H1 (cell line): ENCODE results near the gene DDX55. TPM values are rescaled to one million over a fixed set of nuclear protein-coding genes. Genes with fewer than 3 reads are reported as not detected.

Experiments
- CTCF ChIA-PET: fragments of 300-600 bp; sonication (Branson Sonifier 250); formaldehyde crosslinking; loops from one replicate; lab custom pipeline; 2021; ENCODE audit not compliant: partially characterized antibody; lab: Charles Lee
- POLR2A ChIA-PET: fragments of 300-600 bp; sonication (Branson Sonifier 250); formaldehyde crosslinking; loops from one replicate; lab custom pipeline; 2021; ENCODE audit warnings: inconsistent platforms; ENCODE audit not compliant: partially characterized antibody; lab: Charles Lee
- DNase-seq, 2 experiments: peaks; one replicate each; pipeline versions ENCODE4 v3.0.0 to v3.0.0-alpha.2; 2010 to 2022; ENCODE audit warnings: low spot score in 2 of 2, low read depth in 1 of 2, mixed read lengths in 1 of 2
- FAIRE-seq: peaks from 2 replicates; lab custom pipeline; 2011; peaks lifted over from hg19 to GRCh38; lab: Jason Lieb, UNC
- H2AFZ ChIP-seq: 2 replicates; pipeline ENCODE4 v1.8.1; 2012; ENCODE audit warnings: low read length, inconsistent platforms
- H2AK5ac ChIP-seq: 2 replicates; pipeline ENCODE4 v1.6.1; 2013; ENCODE audit warnings: low read depth, low read length
- H2BK120ac ChIP-seq: replicated peaks from 2 replicates; pipeline ENCODE3; 2013; ENCODE audit warnings: low read depth, low read length, inconsistent platforms
- H2BK12ac ChIP-seq: 2 replicates; pipeline ENCODE4 v1.6.1; 2013; ENCODE audit warnings: low read depth, low read length
- H2BK15ac ChIP-seq: 2 replicates; pipeline ENCODE4 v1.6.1; 2013; ENCODE audit warnings: low read length
- H2BK20ac ChIP-seq: 2 replicates; pipeline ENCODE4 v1.6.1; 2013; ENCODE audit warnings: low read length
- H2BK5ac ChIP-seq: 2 replicates; pipeline ENCODE4 v1.6.1; 2013; ENCODE audit warnings: low read depth, low read length
- H3K14ac ChIP-seq: 2 replicates; pipeline ENCODE4 v1.6.1; 2013; ENCODE audit warnings: inconsistent platforms; ENCODE audit not compliant: insufficient read length
- H3K18ac ChIP-seq: 2 replicates; pipeline ENCODE4 v1.6.1; 2013; ENCODE audit warnings: low read length; ENCODE audit errors: extremely low read depth
- H3K23ac ChIP-seq: 2 replicates; pipeline ENCODE4 v1.6.1; 2013; ENCODE audit warnings: inconsistent platforms; ENCODE audit not compliant: insufficient read length
- H3K23me2 ChIP-seq: 2 replicates; pipeline ENCODE4 v1.6.1; 2013; ENCODE audit warnings: low read depth, low read length
- H3K27ac ChIP-seq: 2 replicates; pipeline ENCODE4 v1.6.1; 2011; ENCODE audit warnings: low read depth, low read length, inconsistent platforms
- H3K27me3 ChIP-seq, 4 experiments: replicated peaks in 1 of 4; 1 replicate in 1 of 4; 2 replicates in 3 of 4; pipeline versions ENCODE4 v1.6.1 to v1.8.1; 2011 to 2013; ENCODE audit warnings: low read length in 3 of 4, mild to moderate bottlenecking in 3 of 4, inconsistent platforms in 2 of 4, mixed read lengths in 2 of 4, moderate library complexity in 1 of 4; ENCODE audit not compliant: control insufficient read depth in 3 of 4, insufficient read depth in 3 of 4; ENCODE audit errors: extremely low read depth in 1 of 4
- H3K36me3 ChIP-seq, 4 experiments: 2 replicates each; pipeline versions ENCODE4 v1.6.1 to v1.8.1; 2011 to 2013; ENCODE audit warnings: mild to moderate bottlenecking in 4 of 4, low read length in 3 of 4, moderate library complexity in 2 of 4, control low read depth in 1 of 4, inconsistent platforms in 1 of 4; ENCODE audit not compliant: insufficient read depth in 4 of 4, control insufficient read depth in 2 of 4
- H3K4ac ChIP-seq: replicated peaks from 2 replicates; pipeline ENCODE3; 2013; ENCODE audit warnings: low read length, low read depth, mixed read lengths, inconsistent platforms; ENCODE audit not compliant: insufficient read length
- H3K4me1 ChIP-seq, 4 experiments: replicated peaks in 1 of 4; 1 replicate in 1 of 4; 2 replicates in 3 of 4; pipeline versions ENCODE4 v1.6.1 to v1.8.1; 2011 to 2013; ENCODE audit warnings: low read length in 3 of 4, inconsistent platforms in 2 of 4, mixed read lengths in 1 of 4; ENCODE audit not compliant: insufficient read depth in 4 of 4, control insufficient read depth in 3 of 4
- H3K4me2 ChIP-seq, 2 experiments: 2 replicates each; pipeline versions ENCODE4 v1.6.1 to v1.8.1; 2011 to 2013; ENCODE audit warnings: low read depth in 2 of 2, low read length in 2 of 2, control low read depth in 1 of 2, inconsistent platforms in 1 of 2, mild to moderate bottlenecking in 1 of 2; ENCODE audit not compliant: insufficient read depth in 1 of 2
- H3K4me3 ChIP-seq, 4 experiments: fragments of 200-600, 300-600 bp in 1 of 4; sonication (generic), shearing (Covaris generic), sonication (Bioruptor Twin) in 1 of 4; 2 replicates each; pipeline versions ENCODE4 v1.5.1 to v1.8.1; 2011 to 2016; ENCODE audit warnings: low read length in 4 of 4, low read depth in 3 of 4, control low read depth in 2 of 4, inconsistent platforms in 2 of 4, mild to moderate bottlenecking in 2 of 4, mixed read lengths in 1 of 4, moderate library complexity in 1 of 4; ENCODE audit not compliant: insufficient read depth in 2 of 4; ENCODE audit errors: extremely low read depth in 1 of 4
- H3K56ac ChIP-seq: replicated peaks from 2 replicates; pipeline ENCODE3; 2013; ENCODE audit warnings: low read depth, mild to moderate bottlenecking, mixed read lengths, low read length, inconsistent platforms; ENCODE audit not compliant: insufficient read length
- H3K79me1 ChIP-seq: 2 replicates; pipeline ENCODE4 v1.6.1; 2013; ENCODE audit warnings: low read depth, low read length, control low read depth
- H3K79me2 ChIP-seq, 2 experiments: 2 replicates each; pipeline versions ENCODE4 v1.6.1 to v1.8.1; 2012 to 2013; ENCODE audit warnings: low read length in 2 of 2, mild to moderate bottlenecking in 2 of 2, inconsistent platforms in 1 of 2; ENCODE audit not compliant: insufficient read depth in 2 of 2, control insufficient read depth in 1 of 2
- H3K9ac ChIP-seq, 4 experiments: replicated peaks in 1 of 4; 1 replicate in 1 of 4; 2 replicates in 3 of 4; pipeline versions ENCODE4 v1.6.1 to v1.8.1; 2011 to 2013; ENCODE audit warnings: low read depth in 3 of 4, low read length in 3 of 4, control low read depth in 2 of 4, mild to moderate bottlenecking in 2 of 4, moderate library complexity in 2 of 4, inconsistent platforms in 1 of 4; ENCODE audit errors: extremely low read depth in 1 of 4
- H3K9me3 ChIP-seq, 2 experiments: 2 replicates each; pipeline versions ENCODE4 v1.6.1 to v1.8.1; 2012 to 2013; ENCODE audit warnings: mild to moderate bottlenecking in 2 of 2, moderate library complexity in 2 of 2, control low read depth in 1 of 2, inconsistent platforms in 1 of 2, low read depth in 1 of 2, low read length in 1 of 2, mixed read lengths in 1 of 2; ENCODE audit not compliant: insufficient read depth in 2 of 2
- H4K20me1 ChIP-seq, 2 experiments: replicated peaks in 1 of 2; 2 replicates each; pipeline versions ENCODE3 to v1.8.1; 2011 to 2013; ENCODE audit warnings: inconsistent platforms in 2 of 2, low read length in 2 of 2, mild to moderate bottlenecking in 1 of 2; ENCODE audit not compliant: insufficient read depth in 2 of 2, control insufficient read depth in 1 of 2
- H4K5ac ChIP-seq: 2 replicates; pipeline ENCODE4 v1.6.1; 2013; ENCODE audit warnings: low read length, low read depth, mixed read lengths, inconsistent platforms; ENCODE audit not compliant: insufficient read length
- H4K8ac ChIP-seq: 2 replicates; pipeline ENCODE4 v1.8.0; 2013; ENCODE audit warnings: mild to moderate bottlenecking, moderate library complexity, low read length, inconsistent platforms; ENCODE audit not compliant: insufficient read depth; ENCODE audit errors: extremely low read depth
- H4K91ac ChIP-seq: replicated peaks from 2 replicates; pipeline ENCODE3; 2013; ENCODE audit warnings: low read length, mixed read lengths, inconsistent platforms; ENCODE audit not compliant: insufficient read length
- BACH1 ChIP-seq: IDR thresholded peaks from 2 replicates; pipeline ENCODE4 v1.6.1; 2012; ENCODE audit warnings: low read length, improper control_type of control experiment
- BCL11A ChIP-seq, 2 experiments: IDR thresholded peaks; one replicate each; pipeline ENCODE4 v1.6.1; 2011; ENCODE audit warnings: low read depth in 2 of 2, low read length in 2 of 2, mild to moderate bottlenecking in 2 of 2
- EGR1 ChIP-seq: IDR thresholded peaks from 2 replicates; pipeline ENCODE4 v1.6.1; 2011; ENCODE audit warnings: low read depth, low read length, borderline replicate concordance
- EP300 ChIP-seq, 2 experiments: IDR thresholded peaks; 1 replicate in 1 of 2; 2 replicates in 1 of 2; pipeline ENCODE4 v1.6.1; 2011 to 2012; ENCODE audit warnings: low read depth in 2 of 2, low read length in 2 of 2, mild to moderate bottlenecking in 2 of 2, borderline replicate concordance in 1 of 2, inconsistent platforms in 1 of 2, moderate library complexity in 1 of 2
- FOSL1 ChIP-seq: IDR thresholded peaks from 2 replicates; pipeline ENCODE4 v1.6.1; 2011; ENCODE audit warnings: mild to moderate bottlenecking, low read depth, low read length, moderate library complexity; ENCODE audit not compliant: insufficient read depth
- POU5F1 ChIP-seq: IDR thresholded peaks from 2 replicates; pipeline ENCODE4 v1.6.1; 2011; ENCODE audit warnings: low read depth, mild to moderate bottlenecking, low read length, moderate library complexity
- RXRA ChIP-seq: IDR thresholded peaks from 2 replicates; pipeline ENCODE4 v1.6.1; 2011; ENCODE audit warnings: low read depth, mild to moderate bottlenecking, low read length, moderate library complexity; ENCODE audit not compliant: insufficient read depth
- SP2 ChIP-seq: IDR thresholded peaks from 2 replicates; pipeline ENCODE4 v1.6.1; 2012; ENCODE audit warnings: mild to moderate bottlenecking, low read length, inconsistent platforms
- YY1 ChIP-seq: IDR thresholded peaks from 2 replicates; pipeline ENCODE4 v1.6.1; 2011; ENCODE audit warnings: low read depth, mild to moderate bottlenecking, low read length
- WGBS, 2 experiments: shearing (Covaris generic) in 1 of 2; methylation state at CpG; one replicate each; pipeline versions ENCODE4 v1.1.6 to v1.1.7; 2013 to 2015; ENCODE audit warnings: low lambda C conversion rate in 2 of 2, mixed read lengths in 2 of 2, inconsistent platforms in 1 of 2, low coverage in 1 of 2, missing lambda C conversion rate in 1 of 2; ENCODE audit not compliant: insufficient replicate concordance in 2 of 2, insufficient coverage in 1 of 2, insufficient read length in 1 of 2; ENCODE audit errors: extremely low coverage in 1 of 2, missing lambda C conversion rate in 1 of 2; 5-methylcytosine and 5-hydroxymethylcytosine counted together
- polyA plus RNA-seq, 7 experiments: library from polyadenylated mRNA; depleted of rRNA in 3 of 7; stranded (reverse) in 5 of 7; unstranded in 2 of 7; fragments of >200 nt in 5 of 7; fragments of 200-250 nt in 2 of 7; gene quantifications; 1 replicate in 5 of 7; 2 replicates in 1 of 7; 4 replicates in 1 of 7; pipeline versions ENCODE4 v1.2.1 to v1.2.3, GENCODE V29; 2011 to 2013; ENCODE audit warnings: missing spikeins in 2 of 7, mixed read lengths in 2 of 7
- total RNA-seq: library from RNA; stranded (reverse); fragmentation: NEBNext Ultra II Directional; extraction: Animal tissue kit (Norgen Biotek cat#: 25700); gene quantifications from 2 replicates; pipeline ENCODE4 v1.2.1, GENCODE V29; 2021
- TF ChIP-seq, protein P1 (sequence below): IDR thresholded peaks from 2 replicates; pipeline ENCODE4 v1.6.1; 2012; ENCODE audit warnings: inconsistent platforms

DDX55 gene
- total and polyA plus RNA-seq, 2 of the 8 experiments (the other 6 are each of a cell fraction or from before 2014, with no cell fraction given): 25.8 to 37.7 TPM

DNA sequence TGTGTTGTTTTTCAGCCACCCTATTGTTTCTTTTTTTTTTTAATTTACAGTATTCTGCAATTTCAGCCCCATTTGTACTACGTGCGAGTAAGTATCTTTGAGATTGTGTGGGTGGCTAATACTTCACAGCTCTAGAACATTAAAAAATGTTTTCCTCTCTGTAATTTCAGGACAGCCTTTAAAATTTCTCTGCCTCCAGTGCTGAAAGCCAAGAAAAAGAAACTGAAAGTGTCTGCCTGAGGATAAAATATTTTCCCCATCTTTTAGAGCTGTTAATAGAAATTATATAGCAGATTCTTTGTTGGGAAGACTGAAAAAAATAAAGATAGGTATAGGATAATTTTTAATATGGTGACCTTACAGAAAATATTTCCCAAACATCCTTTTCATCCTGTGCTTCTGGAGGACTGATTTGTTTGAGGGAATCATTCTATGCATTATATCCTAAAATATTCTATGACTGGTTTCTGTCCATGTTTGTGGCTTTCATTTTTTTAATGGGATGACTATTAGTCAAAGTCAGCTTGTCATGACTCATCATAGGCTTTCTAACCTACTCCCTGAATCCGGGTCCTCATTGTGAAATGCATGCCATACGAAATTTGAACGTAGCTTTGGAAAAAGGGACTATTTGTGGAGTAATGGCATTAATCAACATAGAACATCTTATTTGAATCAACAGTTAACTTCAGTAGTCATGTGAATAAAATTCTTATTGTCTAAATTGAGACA, 58.3 kb downstream of the DDX55 start:
- Histone ChIP-seq H3K4me3 (no peak overlapping the region), H2AK5ac (no peak overlapping the region), H3K27ac (no peak overlapping the region), H2BK20ac (no peak overlapping the region), H3K4me1 (no peaks in the 10 kb centered on the region), H2BK15ac (no peak overlapping the region), H3K9ac (no peak overlapping the region), H3K4me2 (no peak overlapping the region), H3K18ac (no peak overlapping the region), H2AFZ (no peak overlapping the region), H3K14ac (no peak overlapping the region), H2BK5ac (no peak overlapping the region), H3K36me3 (peaks cover 2 to 35% (median 6%) of the 10 kb centered on the region in 4 experiments; a peak in 6 of 8 replicates), H3K23ac (no peak overlapping the region), H4K8ac (no peak overlapping the region), H4K5ac (no peak overlapping the region), H2BK120ac (no peak overlapping the region), H3K79me1 (no peaks in the 10 kb centered on the region), H3K56ac (no peak overlapping the region), H3K9me3 (no peaks in the 10 kb centered on the region), H4K91ac (no peak overlapping the region), H2BK12ac (no peak overlapping the region), H3K23me2 (no peaks in the 10 kb centered on the region), H3K79me2 (no peaks in the 10 kb centered on the region), H4K20me1 (no peaks in the 10 kb centered on the region), H3K4ac (no peak overlapping the region), H3K27me3 (no peaks in the 10 kb centered on the region)
- ChIA-PET CTCF (interaction anchor here (1.6 kb wide), 1 partner anchor 9 kb away, joined by 4 read pairs; no protein-coding TSS in a partner anchor), POLR2A (interaction anchor here (0.6 to 1.5 kb wide), 3 partner anchors 9 to 29 kb away, joined by 3 to 4 read pairs (median 3); no protein-coding TSS in a partner anchor)
- FAIRE-seq: no peak
- 92% methylated on average over 5 of the region's 5 CpGs; no CpG with 5 or more reads in 1 of the 2 experiments for WGBS, 2 experiments
- no peak for DNase-seq
- TF ChIP-seq FOSL1 (no peak), YY1 (no peak), EP300 (IDR thresholded peaks at IDR 0.05; ENCODE audit: borderline replicate concordance in 1 of 2, low read depth in 2 of 2, low read length in 2 of 2) (no peak), SP2 (no peak), BCL11A (IDR thresholded peaks at IDR 0.05; ENCODE audit: low read depth in 2 of 2, low read length in 2 of 2) (no peak), POU5F1 (no peak), BACH1 (no peak), EGR1 (no peak), RXRA (no peak)
- TF ChIP-seq, protein P1, sequence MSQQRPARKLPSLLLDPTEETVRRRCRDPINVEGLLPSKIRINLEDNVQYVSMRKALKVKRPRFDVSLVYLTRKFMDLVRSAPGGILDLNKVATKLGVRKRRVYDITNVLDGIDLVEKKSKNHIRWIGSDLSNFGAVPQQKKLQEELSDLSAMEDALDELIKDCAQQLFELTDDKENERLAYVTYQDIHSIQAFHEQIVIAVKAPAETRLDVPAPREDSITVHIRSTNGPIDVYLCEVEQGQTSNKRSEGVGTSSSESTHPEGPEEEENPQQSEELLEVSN: no peak
